Left kidney (tissue), 2 donors: ENCODE measurements around the gene ERBB2. TPM values are rescaled to one million over a fixed set of nuclear protein-coding genes. Genes with fewer than 3 reads are reported as not detected.
"Not testable (repeated sequence)": the region's sequence is repeated elsewhere in the genome, so short reads cannot be mapped to it uniquely, and the experiment has no call there.

ENCODE experiments used
- DNase-seq: peaks from one replicate; pipeline ENCODE4 v3.0.0-alpha.2; 2013
- polyA plus RNA-seq: library from polyadenylated mRNA; unstranded; fragments of 120-200 nt; gene quantifications from one replicate; pipeline ENCODE4 v1.2.1, GENCODE V29; 2013; ENCODE audit not compliant: insufficient read length

ERBB2 gene
- polyA plus RNA-seq, 1 donor, result 173 TPM

- no peak for DNase-seq
These were observed 43.1 kb downstream of the ERBB2 start for GRCh38 chr17:39742856-39743436.

- no peak for DNase-seq
These were observed 44.4 kb downstream of the ERBB2 start for GRCh38 chr17:39744075-39744835.

- DNase-seq, result no peak
These were observed 45.0 kb downstream of the ERBB2 start for GRCh38 chr17:39744836-39745215.

- no peak for DNase-seq
These were observed 45.7 kb downstream of the ERBB2 start for GRCh38 chr17:39745335-39746144.

- no peak for DNase-seq
These were observed 46.2 kb downstream of the ERBB2 start for GRCh38 chr17:39746145-39746461.

GRCh38 chr17:39747745-39748144, 47.9 kb downstream of the ERBB2 start:
- no peak for DNase-seq

GRCh38 chr17:39748444-39749034, 48.7 kb downstream of the ERBB2 start:
- DNase-seq, result not testable (repeated sequence)

- no peak for DNase-seq
These were observed 50.5 kb downstream of the ERBB2 start for GRCh38 chr17:39750131-39751015.

- no peak for DNase-seq
These were observed 51.2 kb downstream of the ERBB2 start for GRCh38 chr17:39751016-39751543.

- peak; percentile 41 for DNase-seq
These were observed 51.8 kb downstream of the ERBB2 start for GRCh38 chr17:39751637-39752036.

GRCh38 chr17:39752241-39752881, 52.5 kb downstream of the ERBB2 start:
- DNase-seq, result peak; percentile 65

GRCh38 chr17:39753514-39754160, 53.8 kb downstream of the ERBB2 start:
- peak; percentile 26 for DNase-seq

GRCh38 chr17:39754161-39754957, 54.5 kb downstream of the ERBB2 start:
- peak; percentile 85 for DNase-seq

- no peak for DNase-seq
These were observed 55.2 kb downstream of the ERBB2 start for GRCh38 chr17:39754958-39755553.

GRCh38 chr17:39755554-39756379, 55.9 kb downstream of the ERBB2 start:
- DNase-seq, result no peak

- no peak for DNase-seq
These were observed 56.7 kb downstream of the ERBB2 start for GRCh38 chr17:39756380-39757079.

- DNase-seq, result no peak
These were observed 57.4 kb downstream of the ERBB2 start for GRCh38 chr17:39757176-39757662.
